OCI-M2 (cell line): ENCODE data around the gene COL1A1.

Experiments
- DNase-seq: peaks from one replicate; lab custom pipeline; 2025; ENCODE audit not compliant: unreplicated experiment; lab: John Stamatoyannopoulos, UW

COL1A1 gene

DNA sequence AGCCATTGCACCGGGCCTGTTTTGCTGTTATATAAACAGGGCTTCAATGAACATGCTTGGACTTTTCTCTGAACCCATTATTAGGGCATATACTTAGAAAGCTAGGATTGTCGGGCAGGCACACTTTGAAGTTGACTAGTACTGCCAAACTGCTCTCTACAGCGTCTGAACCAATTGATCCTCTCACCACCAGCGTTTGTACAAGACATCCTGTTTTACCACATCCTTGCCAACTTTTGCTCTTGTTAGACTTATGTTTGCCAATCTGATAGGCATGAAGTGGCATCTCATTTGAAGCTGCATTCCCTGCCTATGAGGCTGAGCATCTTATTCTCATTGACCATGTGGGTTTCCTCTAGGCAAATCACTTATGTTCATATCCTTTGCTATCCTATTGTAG, 43.5 kb downstream of the COL1A1 start:
- no peak for DNase-seq

DNA sequence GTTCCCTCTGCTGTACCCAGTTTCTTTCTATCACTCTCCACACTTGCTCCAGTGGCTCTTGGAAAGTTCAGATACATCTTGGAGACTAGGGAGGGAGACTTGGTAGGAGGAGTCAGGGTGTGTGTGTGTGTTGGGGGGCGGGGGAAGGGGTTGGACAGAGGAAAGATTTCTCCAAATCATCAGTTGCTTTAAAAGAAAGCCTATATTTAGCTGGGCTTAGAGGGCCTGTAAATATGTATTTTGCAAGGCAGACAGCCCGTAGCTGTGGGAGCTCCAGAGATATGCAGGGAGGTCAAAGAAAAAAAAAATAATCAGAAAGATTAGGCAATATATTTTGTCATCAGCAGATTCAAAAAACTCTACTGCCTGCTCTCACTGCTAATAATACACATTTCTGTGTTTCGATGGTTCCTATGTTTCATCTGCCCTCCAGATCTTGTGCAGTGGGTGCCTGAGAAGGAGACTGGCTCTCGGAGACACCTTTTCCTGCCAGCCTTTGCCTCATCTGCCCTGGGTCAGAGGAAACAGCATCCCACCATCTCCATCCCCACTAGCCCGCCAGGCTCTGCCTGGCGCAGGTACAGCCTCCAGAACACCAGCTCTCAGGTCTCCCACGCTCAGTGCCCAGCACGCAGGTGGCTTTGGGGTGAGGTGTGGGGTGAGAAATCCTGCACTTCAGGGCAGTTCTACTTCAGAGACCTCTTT, 46.2 kb downstream of the COL1A1 start:
- no peak for DNase-seq

DNA sequence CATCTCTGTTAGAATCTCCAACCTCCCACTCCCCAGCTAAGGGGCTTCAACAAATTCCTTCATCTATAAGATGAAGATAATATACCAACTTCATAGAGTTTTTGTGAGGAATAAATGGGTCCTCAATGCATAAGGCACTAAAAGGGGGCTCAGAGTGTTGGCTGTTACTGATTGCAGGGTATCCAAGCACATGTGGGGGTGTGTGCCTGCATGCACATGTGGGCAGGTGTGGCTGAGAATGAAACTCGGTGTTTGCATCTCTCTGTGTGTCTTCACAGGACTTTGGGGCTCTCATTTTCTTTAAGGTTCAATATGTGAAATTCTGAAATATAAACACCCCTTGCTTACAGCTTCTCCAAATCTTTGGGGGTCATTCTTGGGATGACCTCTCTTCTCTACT, 46.8 kb downstream of the COL1A1 start:
- no peak for DNase-seq

DNA sequence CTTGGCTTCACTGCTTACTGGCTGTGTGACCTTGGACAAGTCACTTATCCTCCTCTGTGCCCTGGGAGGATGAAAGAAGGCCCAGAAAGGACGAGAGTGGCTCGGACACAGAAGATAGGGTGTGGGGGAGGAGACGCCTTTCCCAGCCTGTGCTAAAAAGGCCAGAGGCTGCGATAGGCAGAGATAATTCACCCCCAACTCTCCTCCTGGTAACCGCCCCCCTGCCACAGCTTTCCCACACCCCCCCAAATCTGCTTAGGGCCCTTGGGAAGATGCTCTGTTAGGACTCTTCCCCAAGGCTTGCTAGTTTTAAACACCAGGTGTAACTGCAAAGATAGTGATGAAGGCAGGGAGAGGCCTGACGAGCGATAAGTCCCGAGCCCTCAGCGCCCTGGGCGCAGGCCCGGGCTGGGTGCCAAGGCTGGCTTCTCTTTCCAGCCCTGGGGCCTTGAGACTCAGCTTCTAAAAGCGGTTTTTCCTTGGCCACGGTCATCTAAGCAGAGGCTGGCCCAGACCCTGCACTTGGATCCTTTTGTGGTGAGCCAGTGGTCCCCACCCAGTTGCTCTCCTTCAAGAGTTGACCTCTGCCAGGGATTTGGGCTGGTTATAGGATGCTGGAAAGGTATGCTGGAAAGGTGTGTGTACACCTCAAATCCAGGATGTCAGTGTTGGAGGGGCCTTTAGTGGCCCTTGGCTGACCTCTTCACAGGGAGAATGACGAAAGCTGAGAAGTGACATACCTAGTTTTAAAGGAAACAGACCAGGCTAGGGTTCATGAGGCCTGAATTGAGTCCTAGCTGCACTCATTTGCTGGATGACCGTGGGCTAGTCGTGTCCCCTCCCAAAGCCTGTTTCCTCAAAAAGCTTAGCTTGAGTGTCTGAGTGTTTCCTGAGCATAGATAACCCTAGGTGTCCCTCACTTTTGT, 47.5 kb downstream of the COL1A1 start:
- no peak for DNase-seq

DNA sequence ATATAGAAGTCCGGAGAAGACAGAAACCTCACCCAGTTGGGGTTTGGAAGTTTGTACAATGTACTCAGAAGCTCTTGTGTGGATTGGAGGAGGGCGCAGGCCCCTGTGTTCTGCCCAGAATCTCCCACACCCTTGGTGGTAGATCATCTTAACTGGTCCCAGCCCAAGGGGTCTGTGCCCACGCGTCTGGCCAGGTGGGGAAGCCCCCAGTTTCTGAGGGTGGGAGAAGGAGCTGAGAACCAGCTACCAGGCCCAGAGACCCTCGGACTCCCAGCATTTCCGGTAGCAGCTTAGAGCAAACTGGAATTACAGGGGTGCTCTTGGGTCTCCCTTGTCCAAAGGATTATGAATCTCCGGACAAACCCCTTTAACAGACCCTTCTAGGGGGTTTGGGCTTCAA, 48.7 kb downstream of the COL1A1 start:
- DNase-seq, result no peak

DNA sequence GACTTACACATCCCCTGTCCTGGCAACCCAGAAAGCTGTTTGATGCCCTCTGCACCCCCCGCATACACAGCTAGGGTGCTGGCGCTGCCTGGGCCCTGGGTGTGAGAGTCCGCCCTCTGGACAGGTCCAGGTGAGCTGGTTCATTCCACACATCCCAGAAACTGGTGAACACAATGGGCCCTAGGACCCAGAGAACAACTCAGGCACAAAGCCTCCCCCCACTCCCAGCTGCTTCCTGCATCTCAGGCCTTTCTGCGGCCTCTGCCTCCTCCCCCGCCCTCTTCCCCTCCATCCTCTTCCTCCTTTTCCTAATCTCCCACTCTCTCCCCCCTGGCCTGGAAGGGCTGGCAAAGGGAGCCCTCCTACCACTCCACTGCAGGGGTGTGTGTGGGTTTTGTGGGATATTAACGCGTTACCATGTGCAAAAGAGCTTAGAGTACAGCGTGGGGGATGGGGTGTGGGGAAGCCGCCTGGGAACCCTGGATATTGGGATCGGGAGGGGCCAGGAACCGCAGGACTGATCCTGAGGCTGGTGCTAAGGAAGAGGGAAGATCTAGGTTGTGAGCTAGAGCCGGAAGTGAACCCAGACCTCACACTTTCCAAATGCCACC, 49.4 kb downstream of the COL1A1 start:
- DNase-seq, result no peak

DNA sequence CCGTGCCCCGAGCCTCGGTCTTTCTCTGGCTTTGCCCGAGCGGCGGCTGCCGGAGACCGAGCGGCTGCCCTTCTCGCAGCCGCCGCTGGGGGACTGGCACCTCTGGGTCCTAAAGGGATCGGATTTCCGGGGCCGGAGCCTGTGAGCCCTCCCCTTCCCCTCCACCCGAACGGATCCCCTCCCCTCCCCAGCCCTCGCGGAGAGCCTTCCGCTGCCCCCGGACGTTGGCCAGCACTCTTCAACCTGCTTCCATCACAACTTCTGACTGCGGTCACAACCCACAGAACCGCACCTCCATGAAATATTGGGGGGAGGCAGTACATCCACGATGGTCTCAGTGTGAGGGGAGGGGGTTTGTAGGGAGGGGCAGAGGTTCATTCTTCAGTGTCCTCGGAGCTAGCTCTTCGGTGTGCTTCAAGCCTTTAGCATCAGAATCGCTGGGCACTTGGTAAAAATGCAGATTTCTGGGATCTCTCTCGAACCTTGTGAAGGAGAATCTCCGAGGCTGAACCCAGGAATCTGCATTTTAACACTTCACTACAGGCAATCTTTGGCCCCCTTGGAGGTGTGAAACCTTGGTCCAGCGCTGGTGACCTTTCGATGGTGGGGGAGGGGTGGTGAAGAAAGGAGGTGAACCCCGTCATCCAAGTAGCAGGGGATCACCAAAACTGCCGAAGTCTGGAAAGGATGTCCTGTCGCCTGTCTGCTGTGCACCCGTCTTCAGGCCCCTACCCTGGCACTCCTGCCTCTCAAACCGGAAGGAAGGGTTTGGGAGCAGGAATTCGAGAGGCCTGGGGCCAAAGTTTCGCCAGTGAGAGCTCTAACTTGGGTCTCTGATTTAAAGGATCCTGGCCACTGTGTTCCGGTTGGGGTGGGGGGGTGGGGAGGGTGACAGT, 50.1 kb downstream of the COL1A1 start:
- DNase-seq, result no peak

DNA sequence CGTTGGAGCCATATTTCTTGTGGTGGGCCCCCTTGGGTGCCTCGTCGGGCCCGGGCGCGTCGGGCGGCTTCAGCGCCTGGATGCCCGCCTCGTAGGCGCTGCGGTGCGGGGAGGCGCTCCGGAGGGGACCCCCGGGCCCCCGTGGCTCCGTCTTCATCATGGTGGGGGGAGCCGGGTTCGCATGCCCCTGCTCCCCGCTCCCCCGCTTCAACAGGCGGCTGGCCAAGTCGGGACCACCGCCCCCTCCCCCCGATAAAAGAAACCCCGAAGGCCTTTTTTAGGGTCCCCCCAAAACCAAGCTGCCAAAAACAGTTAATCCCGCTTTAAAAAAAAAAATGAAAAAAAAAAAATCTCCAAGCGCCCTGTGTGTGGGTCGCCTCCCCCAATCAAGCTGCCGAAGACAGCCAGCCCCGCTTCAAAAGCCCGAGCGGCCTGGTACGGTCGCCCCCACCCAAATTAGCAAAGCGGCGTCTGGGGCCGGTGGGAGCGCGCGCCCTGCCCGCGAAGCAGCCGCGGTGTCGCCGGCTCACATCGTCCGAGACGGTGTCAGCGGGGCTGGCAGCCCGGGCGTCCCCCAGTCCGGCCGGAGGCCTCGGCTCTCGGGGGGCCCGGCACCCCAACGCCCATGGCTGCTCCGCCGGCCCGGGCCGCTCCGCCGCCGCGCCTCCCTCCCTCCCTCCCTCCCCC, 50.9 kb downstream of the COL1A1 start, which contains the start of gene PPP1R9B:
TSS of gene PPP1R9B (minus strand) at position 324 of the 687 bp plus-strand sequence. CDS start at position 160, 164 bp downstream.
- DNase-seq, result no peak

DNA sequence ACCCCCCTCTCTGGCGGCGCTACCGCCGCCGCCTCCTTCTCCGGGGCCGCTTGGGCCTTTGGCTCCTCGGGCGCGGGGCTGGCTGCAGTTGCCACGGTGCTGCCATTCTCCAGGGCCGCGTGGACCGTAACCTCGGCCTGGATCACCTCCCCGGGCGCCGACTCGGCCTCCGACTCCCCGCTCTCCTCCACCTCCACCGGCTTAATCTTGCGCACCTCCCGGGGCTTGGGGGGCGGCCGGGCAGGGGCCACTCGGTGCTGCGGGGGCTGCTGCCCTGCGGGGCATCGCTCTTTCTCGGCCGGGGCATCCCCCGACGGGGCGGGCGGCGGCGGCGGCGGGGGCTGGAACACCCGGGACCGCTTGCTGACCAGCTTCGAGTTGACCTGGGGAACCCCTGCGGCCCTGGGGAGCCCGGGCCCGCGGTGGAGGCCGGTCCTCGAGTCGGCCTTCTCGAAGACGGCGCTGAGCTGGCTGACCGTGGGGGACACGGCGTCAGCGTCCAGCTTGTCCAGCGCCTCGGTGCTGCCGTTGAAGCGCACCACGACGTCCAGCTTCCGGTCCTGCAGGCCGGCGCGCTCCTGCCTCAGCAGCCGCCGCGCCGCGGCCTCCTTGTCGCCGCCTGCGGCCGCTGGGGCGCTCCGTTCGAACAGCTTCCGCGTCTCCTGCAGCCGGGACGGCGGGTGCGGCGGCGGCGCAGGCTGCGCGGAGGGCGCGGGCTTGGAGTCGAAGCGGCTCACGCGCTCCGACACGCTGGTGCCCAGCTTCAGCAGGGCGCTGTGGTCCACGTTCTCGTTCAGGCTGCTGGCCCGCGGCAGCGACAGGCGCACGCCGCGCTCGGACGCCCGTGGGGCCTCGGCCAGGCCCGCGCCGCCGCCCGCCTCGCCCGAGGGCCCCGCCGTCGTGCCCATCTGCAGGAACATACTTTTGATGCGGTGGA, 51.7 kb downstream of the COL1A1 start:
- DNase-seq, result no peak

DNA sequence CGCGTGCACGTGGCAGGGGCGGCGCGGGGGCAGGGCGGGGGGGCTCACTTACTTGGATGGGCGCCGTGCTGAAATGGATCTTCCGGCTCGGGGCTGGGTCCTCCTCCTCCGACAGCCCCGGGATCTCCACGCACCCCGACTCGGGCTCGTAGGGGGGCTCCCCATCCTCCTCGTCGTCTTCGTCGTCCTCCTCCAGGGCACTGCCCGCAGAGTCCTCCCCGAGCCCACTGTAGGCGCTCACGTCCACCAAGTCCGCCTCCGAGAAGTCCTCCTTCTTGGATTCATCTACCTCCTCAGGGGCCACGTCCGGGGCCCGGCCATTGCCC, 52.4 kb downstream of the COL1A1 start:
- DNase-seq, result no peak

DNA sequence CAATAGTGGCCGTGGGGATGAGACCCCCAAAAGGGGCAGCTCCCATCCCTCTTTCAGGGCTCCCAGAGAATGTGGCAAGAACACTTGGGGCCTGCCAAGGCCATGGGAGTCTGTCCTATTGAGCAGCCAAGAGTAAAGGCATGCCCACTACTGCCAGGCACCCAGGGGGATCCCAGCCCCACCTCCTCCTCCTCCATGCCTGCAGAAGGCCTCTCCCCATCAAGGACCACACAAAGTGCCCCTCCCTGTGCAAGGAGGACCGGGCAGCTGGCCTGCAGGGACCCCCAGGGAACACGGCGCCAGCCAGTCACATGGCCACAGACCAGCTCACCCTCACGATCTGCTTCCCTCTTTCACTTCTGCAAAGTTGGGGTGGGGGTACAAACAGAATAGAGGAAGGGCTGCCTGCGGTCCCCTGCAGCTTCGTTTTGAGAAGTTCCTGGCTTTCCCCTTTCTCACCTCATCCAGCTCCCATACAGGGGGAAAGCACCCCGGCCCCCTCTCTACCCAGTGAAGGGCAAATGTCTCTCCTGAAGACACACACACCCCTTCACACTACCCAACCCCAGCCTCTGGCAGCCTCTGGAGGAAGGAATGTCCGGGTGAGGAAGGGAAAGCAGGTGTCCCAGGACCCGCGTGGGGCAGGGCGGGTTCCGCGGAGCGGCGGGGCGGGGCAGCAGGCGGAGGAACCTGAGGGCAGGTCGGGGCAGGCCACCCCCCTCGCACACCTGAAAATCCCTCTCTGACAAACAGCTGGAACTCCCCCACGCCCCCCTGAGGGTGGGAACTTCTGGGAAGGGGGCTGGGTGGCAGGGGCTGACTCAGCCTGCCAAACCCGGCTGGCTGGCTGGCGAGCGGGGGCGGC, 53.0 kb downstream of the COL1A1 start:
- no peak for DNase-seq

DNA sequence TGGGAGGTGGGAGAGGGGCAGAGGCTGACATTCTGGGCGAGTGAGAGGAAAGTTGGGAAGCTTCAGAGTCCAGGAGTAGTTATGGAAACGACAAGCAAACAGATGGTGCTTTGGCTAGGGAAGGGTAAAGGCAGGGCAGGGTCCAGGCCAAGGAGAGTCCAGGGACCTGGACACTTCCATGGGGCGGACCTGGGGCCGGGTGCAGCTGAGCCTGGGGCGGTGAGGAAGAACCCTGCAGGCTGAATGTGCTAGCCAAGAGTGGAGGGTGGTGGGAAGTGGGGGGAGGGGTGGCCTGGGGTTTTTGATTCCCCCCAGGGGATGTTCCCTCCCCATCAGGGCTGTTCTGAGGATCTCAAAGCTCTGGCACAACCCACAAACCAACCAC, 53.6 kb downstream of the COL1A1 start:
- no peak for DNase-seq

DNA sequence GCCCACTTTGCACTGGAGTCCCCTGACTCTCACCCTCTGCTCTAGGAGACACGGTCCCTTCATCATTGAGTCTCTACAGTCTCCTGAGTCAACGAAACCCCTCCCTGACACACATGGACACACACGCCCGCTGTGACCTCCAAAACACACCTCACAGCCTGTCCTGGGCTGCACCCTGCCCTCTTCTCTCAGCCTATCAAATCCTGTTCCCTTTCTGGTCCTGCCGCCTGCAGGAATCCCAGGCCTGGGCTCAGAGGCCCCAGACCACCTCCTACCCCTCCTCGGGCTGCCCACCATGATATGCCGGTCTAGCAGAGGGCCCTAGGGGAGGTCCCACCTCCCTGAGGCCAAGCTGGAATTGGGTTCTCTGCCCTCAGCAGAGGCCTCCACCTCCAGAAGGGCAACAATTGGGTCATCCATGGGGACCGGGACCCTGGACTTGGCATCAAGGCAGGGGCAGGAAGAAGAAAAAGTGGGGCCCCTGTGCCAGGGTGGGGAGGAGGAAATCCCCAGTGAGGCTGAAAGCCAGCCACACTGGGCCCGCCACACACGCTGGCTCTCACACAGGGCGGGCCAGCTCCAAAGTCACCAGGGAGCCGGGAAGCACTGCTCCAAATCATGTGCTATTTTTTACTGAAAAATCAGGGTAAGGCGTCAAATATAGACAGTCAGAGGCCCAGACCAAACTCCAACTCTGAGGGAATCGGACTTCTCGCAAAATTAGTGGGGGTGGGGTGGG, 54.3 kb downstream of the COL1A1 start:
- no peak for DNase-seq

DNA sequence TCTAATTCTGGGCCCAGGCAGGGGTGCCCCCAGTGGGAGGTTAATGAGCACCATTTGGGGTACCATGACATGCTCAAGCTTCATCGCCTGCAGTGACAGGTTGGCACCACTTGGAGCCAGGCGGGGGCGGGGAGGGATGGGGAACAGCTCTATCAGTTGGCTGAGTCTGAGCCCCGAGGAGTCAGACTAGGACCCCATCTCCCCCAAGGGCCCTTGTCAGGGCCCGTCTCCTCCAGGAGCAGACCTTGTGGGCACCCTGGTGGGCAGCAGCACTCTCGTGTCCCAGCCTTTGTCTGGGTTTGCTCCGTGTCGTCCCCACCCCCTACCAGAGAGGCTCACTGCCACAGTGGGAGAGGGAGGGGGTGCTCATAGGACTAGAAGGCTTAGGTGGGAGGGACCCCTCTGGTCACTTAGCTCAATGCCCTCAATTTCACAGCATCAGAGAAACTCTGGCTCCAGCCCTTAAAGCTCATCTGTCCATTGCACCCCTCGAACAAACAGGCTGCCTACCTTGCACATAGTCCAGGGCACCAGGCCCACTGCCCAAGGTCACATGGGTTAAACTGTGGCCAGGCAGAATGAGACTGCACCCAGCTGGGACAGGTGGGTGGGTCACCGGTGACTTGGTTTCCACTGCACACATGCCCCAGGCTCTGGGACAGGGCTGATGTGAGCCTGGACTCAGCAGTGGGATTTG, 55.1 kb downstream of the COL1A1 start:
- no peak for DNase-seq

DNA sequence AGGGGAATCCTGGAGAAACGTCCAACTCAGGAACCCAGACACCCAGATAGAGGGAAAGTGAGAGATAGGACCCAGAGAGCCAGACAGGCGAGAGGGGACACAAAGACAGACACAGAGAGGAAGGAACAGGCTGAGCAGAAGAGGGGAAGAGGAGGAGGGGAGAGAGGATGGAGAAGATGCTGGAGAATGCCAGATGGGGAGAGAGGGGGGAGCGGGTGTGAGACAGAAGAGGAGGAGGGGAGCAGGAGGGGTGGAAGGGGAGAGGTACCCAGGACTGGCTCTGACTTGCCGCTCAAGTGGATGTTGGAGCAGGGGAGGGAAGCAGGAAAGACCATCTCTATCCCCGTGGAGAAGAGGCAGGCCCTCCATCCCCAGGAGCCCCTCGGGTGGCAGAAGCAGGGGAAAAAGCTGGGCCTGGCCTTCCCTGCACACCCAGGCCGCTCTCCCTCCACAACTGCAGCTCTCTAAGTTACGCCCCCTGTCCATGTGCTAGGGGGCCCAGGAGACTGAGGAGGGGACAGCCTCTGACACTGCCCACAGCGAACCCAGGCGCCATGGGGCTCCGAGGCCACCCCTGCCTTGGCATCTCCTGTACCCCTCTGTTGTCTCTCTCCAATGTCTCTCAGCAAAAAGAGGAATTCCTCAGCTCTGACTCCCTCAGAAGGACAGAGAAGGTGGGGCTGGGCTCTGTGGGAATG, 55.8 kb downstream of the COL1A1 start:
- no peak for DNase-seq

DNA sequence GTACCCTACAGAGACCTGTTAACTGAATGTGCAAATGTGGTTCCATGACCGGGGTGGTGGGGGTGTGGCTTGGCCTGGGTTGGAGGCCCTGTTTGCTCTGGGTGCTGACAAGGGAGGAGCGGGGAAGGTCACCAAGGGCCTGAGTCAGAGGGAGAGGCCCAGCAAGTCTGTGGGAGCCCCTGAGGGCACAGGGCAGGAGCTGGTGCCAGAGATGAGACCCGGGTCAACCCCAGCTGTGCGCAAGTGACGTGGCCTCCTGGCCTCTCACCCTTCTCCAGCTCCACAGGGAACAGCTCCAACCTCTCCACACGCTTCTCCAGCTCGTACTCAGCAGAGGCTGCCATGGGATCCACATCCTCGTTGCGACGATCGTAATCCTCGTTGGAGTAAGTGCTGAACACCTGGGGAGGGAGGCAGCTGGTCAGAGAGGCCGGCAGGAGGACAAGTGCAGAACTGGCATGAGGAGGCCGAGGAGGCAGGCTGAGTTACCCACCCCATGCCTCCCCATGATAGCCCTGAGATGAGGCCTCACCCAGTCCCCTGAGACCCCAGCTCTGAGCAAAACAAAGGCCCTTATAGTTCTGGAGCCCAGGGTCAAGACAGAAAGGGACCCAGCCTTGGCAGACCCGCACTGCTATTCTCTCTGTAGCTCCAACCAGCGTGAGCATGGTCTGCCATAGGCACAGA, 56.4 kb downstream of the COL1A1 start:
- no peak for DNase-seq
